Right lobe of liver (tissue), 6 donors: ENCODE results near the gene ERCC3. TPM values are rescaled to one million over a fixed set of nuclear protein-coding genes. Genes with fewer than 3 reads are reported as not detected.

ENCODE experiments used
- ATAC-seq, 4 donors: fragments of 200-7000 bp; cut with Tn5 transposase; one replicate each; pipeline ENCODE4 v1.9.1; 2020; ENCODE audit warnings: mild to moderate bottlenecking in 4 of 4, moderate library complexity in 4 of 4
- DNase-seq, 3 donors: peaks; one replicate each; pipeline ENCODE4 v3.0.0-alpha.2; 2020
- H3K27ac ChIP-seq, 3 donors: fragments of 200-600 bp; one replicate each; pipeline ENCODE4 v1.8.0; 2022
- H3K27me3 ChIP-seq, 2 donors: fragments of 200-600 bp; one replicate each; pipeline ENCODE4 v1.8.0; 2022
- H3K36me3 ChIP-seq, 4 donors: fragments of 200-600 bp; sonication (generic) in 1 of 4; one replicate each; pipeline versions ENCODE4 v1.5.1 to v1.8.0; 2017 to 2022; ENCODE audit warnings: control low read depth in 1 of 4
- H3K4me1 ChIP-seq, 4 donors: fragments of 200-600 bp; sonication (generic) in 1 of 4; one replicate each; pipeline versions ENCODE4 v1.5.1 to v1.8.0; 2017 to 2022; ENCODE audit warnings: control low read depth in 1 of 4
- H3K4me3 ChIP-seq, 3 donors: fragments of 200-600 bp; one replicate each; pipeline ENCODE4 v1.8.0; 2022
- H3K9me3 ChIP-seq, 4 donors: fragments of 200-600 bp; sonication (generic) in 1 of 4; one replicate each; pipeline versions ENCODE4 v1.5.1 to v1.8.0; 2017 to 2022; ENCODE audit warnings: control low read depth in 1 of 4
- POLR2A ChIP-seq: fragments of 450-650 bp; IDR thresholded peaks from one replicate; pipeline ENCODE4 v1.6.1; 2017; ENCODE audit warnings: antibody characterized with exemption, mild to moderate bottlenecking
- WGBS: methylation state at CpG from one replicate; pipeline ENCODE4 v1.1.6; 2018; ENCODE audit warnings: low coverage, low lambda C conversion rate; ENCODE audit not compliant: insufficient coverage; ENCODE audit errors: missing lambda C conversion rate; 5-methylcytosine and 5-hydroxymethylcytosine counted together
- intact Hi-C, 2 donors: fragments of 100-400 bp; cut with DNase I; formaldehyde crosslinking; loops; one replicate each; pipeline versions ENCODE4 v1.11.2 to v1.14.1; 2022
- total RNA-seq, 6 experiments: library from RNA; depleted of rRNA in 2 of 6; stranded (reverse); fragments of >200 nt in 2 of 6; fragmentation: NEBNext Ultra II Directional in 3 of 6; extraction: Animal tissue kit (Norgen Biotek cat#: 25700) in 3 of 6; gene quantifications; one replicate each; pipeline versions ENCODE4 v1.1.0 to v1.2.4, GENCODE V29; 2016 to 2023
- TF ChIP-seq, protein P1 (sequence below), 4 donors: fragments of 200-600 bp in 3 of 4; fragments of 450-650 bp in 1 of 4; IDR thresholded peaks; one replicate each; pipeline versions ENCODE4 v1.5.1 to v1.8.0; 2016 to 2022; ENCODE audit warnings: antibody characterized with exemption in 4 of 4, mild to moderate bottlenecking in 2 of 4
- donor health status: DM: no; HTN: yes; CAD: no.
- donor health status: DM: no; HTN: no; CAD: no.
- donor health status: DM: no; HTN: no; CAD: no.
- donor health status: DM: no; HTN: yes; CAD: no.
- donor health status: DM: no; HTN: yes; CAD: no.

ERCC3 gene
- total RNA-seq, 6 experiments from 2014 or later = 13.5 to 17.3 (median 16.0) TPM

DNA sequence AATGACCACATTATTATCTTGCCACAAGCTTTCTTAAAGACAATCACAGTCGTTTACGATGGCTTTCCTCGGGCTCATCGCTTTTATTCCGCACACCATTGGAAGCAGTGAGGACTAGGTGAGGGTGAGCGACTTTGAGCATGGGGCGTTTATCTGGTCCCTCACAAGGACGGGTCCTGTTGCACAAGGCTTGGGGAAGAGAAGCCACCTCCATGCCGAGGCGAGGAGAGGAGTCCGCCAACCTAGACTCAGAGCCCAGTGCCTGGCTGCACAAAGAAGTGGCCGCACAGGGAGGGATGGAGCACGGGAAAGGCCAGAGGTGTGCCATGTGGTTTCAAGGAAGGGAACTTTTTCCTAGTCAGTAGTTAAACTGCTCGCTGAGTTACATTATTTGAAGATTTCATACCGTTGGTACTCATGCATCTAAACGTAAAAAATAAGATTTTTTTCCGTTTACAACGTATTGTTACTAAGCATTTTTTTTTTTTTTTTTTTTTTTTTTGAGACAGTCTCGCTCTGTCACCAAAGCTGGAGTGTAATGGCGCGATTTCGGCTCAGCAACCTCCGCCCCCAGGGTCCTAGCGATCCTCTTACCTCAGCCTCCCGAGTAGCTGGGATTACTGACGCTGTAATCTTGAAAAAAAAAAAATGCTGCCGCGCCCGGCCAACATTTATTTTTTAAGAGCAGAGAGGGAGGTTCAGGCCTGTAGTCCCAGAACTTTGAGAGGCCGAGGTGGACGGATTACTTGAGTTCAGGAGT, 73.0 kb downstream of the ERCC3 start:
- 48% methylated on average over 29 of the region's 31 CpGs for WGBS
- intact Hi-C loops = no loop called here
- H3K27ac ChIP-seq = no peak overlapping the region
- H3K9me3 ChIP-seq = no peaks in the 10 kb centered on the region
- H3K4me3 ChIP-seq = no peak overlapping the region
- peaks cover 0 to 3% of the 10 kb centered on the region in 2 donors for H3K27me3 ChIP-seq
- H3K4me1 ChIP-seq = peaks cover 0 to 12% (median 4%) of the 10 kb centered on the region in 4 donors
- TF ChIP-seq POLR2A = no peak
- TF ChIP-seq, protein P1, sequence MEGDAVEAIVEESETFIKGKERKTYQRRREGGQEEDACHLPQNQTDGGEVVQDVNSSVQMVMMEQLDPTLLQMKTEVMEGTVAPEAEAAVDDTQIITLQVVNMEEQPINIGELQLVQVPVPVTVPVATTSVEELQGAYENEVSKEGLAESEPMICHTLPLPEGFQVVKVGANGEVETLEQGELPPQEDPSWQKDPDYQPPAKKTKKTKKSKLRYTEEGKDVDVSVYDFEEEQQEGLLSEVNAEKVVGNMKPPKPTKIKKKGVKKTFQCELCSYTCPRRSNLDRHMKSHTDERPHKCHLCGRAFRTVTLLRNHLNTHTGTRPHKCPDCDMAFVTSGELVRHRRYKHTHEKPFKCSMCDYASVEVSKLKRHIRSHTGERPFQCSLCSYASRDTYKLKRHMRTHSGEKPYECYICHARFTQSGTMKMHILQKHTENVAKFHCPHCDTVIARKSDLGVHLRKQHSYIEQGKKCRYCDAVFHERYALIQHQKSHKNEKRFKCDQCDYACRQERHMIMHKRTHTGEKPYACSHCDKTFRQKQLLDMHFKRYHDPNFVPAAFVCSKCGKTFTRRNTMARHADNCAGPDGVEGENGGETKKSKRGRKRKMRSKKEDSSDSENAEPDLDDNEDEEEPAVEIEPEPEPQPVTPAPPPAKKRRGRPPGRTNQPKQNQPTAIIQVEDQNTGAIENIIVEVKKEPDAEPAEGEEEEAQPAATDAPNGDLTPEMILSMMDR (IDR thresholded peaks at IDR 0.05) = no peak
- DNase-seq (no peak), ATAC-seq (no peak)
- H3K36me3 ChIP-seq = no peaks in the 10 kb centered on the region

DNA sequence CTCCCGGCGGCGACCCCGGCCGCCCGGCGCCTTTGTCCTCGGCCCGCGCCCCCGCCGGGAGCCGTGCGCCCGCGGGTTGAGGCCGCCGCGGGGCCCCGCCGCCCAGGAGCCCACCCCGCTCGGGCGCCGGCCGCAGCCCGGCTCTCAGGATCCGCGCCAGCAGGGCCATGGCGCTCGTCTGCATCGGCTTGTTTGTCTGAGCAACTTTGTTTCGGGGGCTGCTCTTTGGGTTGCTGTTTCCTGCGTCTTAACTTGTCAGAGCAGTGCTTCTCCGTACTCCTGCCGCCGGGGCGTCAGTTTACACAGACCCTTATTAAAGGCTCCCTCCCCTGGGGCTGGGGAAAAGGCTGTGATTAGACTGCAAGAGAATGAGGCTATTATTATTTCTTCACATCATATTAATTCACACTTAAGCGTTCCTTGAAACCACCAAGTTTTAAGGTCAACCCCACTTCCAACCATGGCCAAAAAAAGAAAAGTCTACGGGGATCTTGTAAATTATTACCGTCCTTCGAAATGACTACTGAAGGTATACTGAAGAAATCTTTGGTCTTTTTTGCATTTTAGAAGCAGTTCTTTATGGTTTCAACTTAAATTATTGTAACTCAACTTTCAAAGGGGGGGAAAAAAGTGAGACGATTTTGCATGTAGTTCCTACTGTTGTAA, 73.7 kb downstream of the ERCC3 start, which contains the start of gene CYP27C1:
CYP27C1 (minus strand) TSS at position 198 of the 666 bp plus-strand sequence; CDS start at position 169, 29 bp downstream.
- Histone ChIP-seq H3K4me3 (peak within 1 kb of the TSS; percentile 20 to 45 (median 28)), H3K36me3 (no peaks in the 10 kb centered on the region), H3K9me3 (no peaks in the 10 kb centered on the region), H3K4me1 (peaks cover 0 to 12% (median 4%) of the 10 kb centered on the region in 4 donors), H3K27me3 (peaks cover 0 to 3% of the 10 kb centered on the region in 2 donors), H3K27ac (no peak within 1 kb of the TSS)
- DNase-seq = no peak
- intact Hi-C loops = no loop called here
- peak in 2 of 4 donors; percentile 17 to 33 for ATAC-seq
- TF ChIP-seq POLR2A = no peak
- TF ChIP-seq, protein P1 (IDR thresholded peaks at IDR 0.05) = no peak
- 7% methylated on average over 22 of the region's 43 CpGs for WGBS

DNA sequence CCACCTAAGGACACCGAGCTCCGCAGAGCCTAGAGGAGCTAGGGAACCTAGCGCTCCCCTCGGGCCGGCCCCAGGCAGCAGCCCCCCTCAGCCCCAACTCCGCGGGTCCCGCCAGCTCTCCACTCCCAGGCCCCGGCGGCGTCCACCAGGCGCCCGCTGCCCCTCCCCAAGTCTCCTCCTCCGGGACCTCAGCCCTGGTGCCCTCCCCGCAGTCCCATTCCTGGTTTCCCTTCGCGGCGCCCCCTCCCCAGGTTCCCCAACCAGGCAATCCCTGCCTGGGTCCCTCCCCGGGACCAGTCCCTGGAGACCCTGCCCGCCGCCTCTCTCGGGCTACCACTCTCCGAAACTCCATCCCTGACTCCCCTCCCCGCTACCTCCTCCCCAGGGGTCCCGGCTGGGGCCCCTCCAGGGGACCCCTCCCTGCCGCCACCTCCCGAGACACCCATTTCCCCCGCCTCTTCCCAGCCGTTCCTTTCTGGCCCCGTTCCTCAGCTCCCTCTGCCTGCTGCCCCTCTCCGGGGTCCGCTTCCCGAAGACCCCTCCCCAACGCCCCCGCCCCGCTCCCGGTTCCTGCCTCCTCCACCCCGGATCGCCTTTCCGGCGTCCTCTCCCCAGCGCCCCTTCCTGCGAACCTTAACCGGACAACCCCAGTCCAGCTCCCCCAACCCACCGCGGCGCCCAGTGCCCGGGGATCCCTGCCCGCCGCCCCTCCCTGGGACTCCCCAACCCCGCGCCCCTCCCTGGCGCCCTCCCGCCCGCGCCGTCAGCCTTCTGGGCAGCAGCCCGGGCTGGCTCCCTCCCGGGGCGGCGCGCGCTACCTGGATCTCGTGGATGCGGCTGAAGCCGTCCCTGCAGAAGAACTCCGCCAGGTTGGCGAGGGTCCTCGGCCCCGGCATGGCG, 74.5 kb downstream of the ERCC3 start:
- Histone ChIP-seq H3K36me3 (no peaks in the 10 kb centered on the region), H3K4me1 (peaks cover 0 to 12% (median 4%) of the 10 kb centered on the region in 4 donors), H3K9me3 (no peaks in the 10 kb centered on the region), H3K27ac (no peak overlapping the region), H3K4me3 (peak overlapping the region; percentile 20 to 45 (median 28)), H3K27me3 (peaks cover 0 to 3% of the 10 kb centered on the region in 2 donors)
- ATAC-seq = peak; percentile 57 to 65 (median 64)
- TF ChIP-seq POLR2A = no peak
- TF ChIP-seq, protein P1 (IDR thresholded peaks at IDR 0.05) = no peak
- DNase-seq = no peak
- WGBS = 1% methylated on average over 42 of the region's 71 CpGs
- intact Hi-C loops = no loop called here

DNA sequence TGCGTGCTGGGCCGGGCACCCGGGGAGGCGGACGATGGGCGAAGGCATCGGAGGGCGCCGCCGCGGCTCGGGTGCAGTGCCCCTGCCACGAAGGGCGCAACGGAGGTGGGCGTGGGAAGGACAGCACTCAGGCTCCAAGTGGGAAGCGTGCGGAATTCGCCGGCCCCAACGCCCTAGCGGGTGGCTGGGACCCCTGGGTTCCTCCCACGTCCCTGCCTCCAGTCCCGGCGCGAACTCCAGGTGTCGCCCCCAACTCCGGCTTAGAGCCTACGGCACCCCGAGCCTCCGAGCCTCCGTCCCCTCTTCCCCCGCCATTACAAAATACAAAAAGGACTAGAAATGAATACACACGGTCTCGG, 75.2 kb downstream of the ERCC3 start:
- no peak for DNase-seq
- Histone ChIP-seq H3K36me3 (no peaks in the 10 kb centered on the region), H3K27me3 (peaks cover 0 to 3% of the 10 kb centered on the region in 2 donors), H3K27ac (no peak overlapping the region), H3K9me3 (no peaks in the 10 kb centered on the region), H3K4me1 (peaks cover 0 to 12% (median 4%) of the 10 kb centered on the region in 4 donors), H3K4me3 (peak overlapping the region; percentile 20 to 45 (median 28))
- WGBS = no CpG with 5 or more reads among the region's 35 CpGs
- intact Hi-C loops = no loop called here
- no peak for TF ChIP-seq POLR2A
- TF ChIP-seq, protein P1 (IDR thresholded peaks at IDR 0.05) = no peak
- peak in 2 of 4 donors; percentile 16 to 33 for ATAC-seq
